Heart left ventricle (tissue), 16 donors: ENCODE results near the gene UGT1A6. TPM values are rescaled to one million over a fixed set of nuclear protein-coding genes. Genes with fewer than 3 reads are reported as not detected.

Experiments used
- ATAC-seq, 4 donors: fragments of 200-7000 bp; cut with Tn5 transposase; one replicate each; pipeline ENCODE4 v1.9.1; 2020 to 2022; ENCODE audit warnings: moderate library complexity in 4 of 4, mild to moderate bottlenecking in 3 of 4, moderate number of reproducible peaks in 1 of 4
- DNase-seq, 5 donors: peaks; one replicate each; pipeline ENCODE4 v3.0.0-alpha.2; 2020
- H3K27ac ChIP-seq, 12 donors: fragments of 200-600 bp; sonication (generic) in 4 of 12; one replicate each; pipeline versions ENCODE4 v1.5.0 to v1.8.0; 2016 to 2022; ENCODE audit warnings: mild to moderate bottlenecking in 2 of 12
- H3K27me3 ChIP-seq, 9 donors: fragments of 200-600 bp; sonication (generic) in 2 of 9; one replicate each; pipeline versions ENCODE4 v1.5.1 to v1.8.0; 2016 to 2022; ENCODE audit warnings: mild to moderate bottlenecking in 3 of 9
- H3K36me3 ChIP-seq, 9 donors: fragments of 200-600 bp; sonication (generic) in 2 of 9; one replicate each; pipeline versions ENCODE4 v1.5.0 to v1.8.0; 2018 to 2022; ENCODE audit warnings: mild to moderate bottlenecking in 2 of 9
- H3K4me1 ChIP-seq, 12 donors: fragments of 200-600 bp; sonication (generic) in 4 of 12; one replicate each; pipeline versions ENCODE4 v1.5.0 to v1.8.0; 2016 to 2022; ENCODE audit warnings: mild to moderate bottlenecking in 3 of 12
- H3K4me3 ChIP-seq, 12 donors: fragments of 200-600 bp; sonication (generic) in 4 of 12; one replicate each; pipeline versions ENCODE4 v1.5.0 to v1.8.0; 2017 to 2022; ENCODE audit warnings: mild to moderate bottlenecking in 9 of 12, moderate library complexity in 4 of 12
- H3K9me3 ChIP-seq, 12 donors: fragments of 200-600 bp; sonication (generic) in 4 of 12; one replicate each; pipeline versions ENCODE4 v1.5.0 to v1.8.0; 2016 to 2022; ENCODE audit warnings: mild to moderate bottlenecking in 1 of 12
- POLR2A ChIP-seq, 2 donors: fragments of 450-650 bp; IDR thresholded peaks; one replicate each; pipeline ENCODE4 v1.6.1; 2017; ENCODE audit warnings: antibody characterized with exemption in 2 of 2, mild to moderate bottlenecking in 2 of 2, moderate library complexity in 2 of 2
- WGBS, 4 donors: extraction: QIAGEN DNeasy Blood & Tissue Kit in 2 of 4; methylation state at CpG; one replicate each; pipeline versions ENCODE4 v1.1.5 to v1.1.7; 2013 to 2018; 5-methylcytosine and 5-hydroxymethylcytosine counted together
- intact Hi-C, 10 donors: fragments of 100-400 bp; cut with DNase I; formaldehyde crosslinking; loops; one replicate each; pipeline versions ENCODE4 v1.11.1 to v1.14.2; 2022
- polyA plus RNA-seq, 2 donors: library from polyadenylated mRNA; stranded (reverse); fragments of 200-250 nt; gene quantifications; one replicate each; pipeline ENCODE4 v1.2.3, GENCODE V29; 2013
- total RNA-seq, 9 donors: library from RNA; depleted of rRNA in 2 of 9; stranded (reverse); fragments of >200 nt in 2 of 9; fragmentation: NEBNext Ultra II Directional in 3 of 9; extraction: Animal tissue kit (Norgen Biotek cat#: 25700) in 3 of 9; gene quantifications; one replicate each; pipeline versions ENCODE4 v1.1.0 to v1.2.4, GENCODE V29; 2016 to 2023
- TF ChIP-seq, protein P1 (sequence below), 12 donors: fragments of 200-600 bp; sonication (generic) in 4 of 12; IDR thresholded peaks; one replicate each; pipeline versions ENCODE4 v1.5.0 to v1.8.0; 2018 to 2022; ENCODE audit warnings: antibody characterized with exemption in 12 of 12, mild to moderate bottlenecking in 5 of 12
- donor health status: ischemic (EF 13 %, LVEDD 7.1; RV severe dilation, severe dysfunction).
- donor health status: healthy with polysubstance abuse.
- donor health status: DM: no; HTN: yes; CAD: no.
- donor health status: DM: no; HTN: no; CAD: no.
- donor health status: ischemic (EF 25% LVEDD 6.9; RV normal size, moderate dysfunction).
- donor health status: ischemic (EF 25% LVEDD 5.7; RV mildly dilated, moderate dysfunction).
- donor health status: healthy.
- donor health status: DM: yes; HTN: yes; CAD: no.
- donor health status: ischemic (EF 35%, LVEDD 5.7; RV mildly dilated, moderate dysfunction).
- donor health status: nonischemic (EF 11% LVEDD 7.7; RV severe dilation, severe dysfunction).
- donor health status: DM: yes; HTN: yes; CAD: no.
- donor health status: PGD.
- donor health status: ischemic (EF 29% LVEDD 5.4; RV normal size, mild dysfunction).
- donor health status: nonischemic (EF 23%, LVEDD 6.1; RV moderate dilation, normal function).

Gene UGT1A6
- total and polyA plus RNA-seq, 11 donors = not detected

DNA sequence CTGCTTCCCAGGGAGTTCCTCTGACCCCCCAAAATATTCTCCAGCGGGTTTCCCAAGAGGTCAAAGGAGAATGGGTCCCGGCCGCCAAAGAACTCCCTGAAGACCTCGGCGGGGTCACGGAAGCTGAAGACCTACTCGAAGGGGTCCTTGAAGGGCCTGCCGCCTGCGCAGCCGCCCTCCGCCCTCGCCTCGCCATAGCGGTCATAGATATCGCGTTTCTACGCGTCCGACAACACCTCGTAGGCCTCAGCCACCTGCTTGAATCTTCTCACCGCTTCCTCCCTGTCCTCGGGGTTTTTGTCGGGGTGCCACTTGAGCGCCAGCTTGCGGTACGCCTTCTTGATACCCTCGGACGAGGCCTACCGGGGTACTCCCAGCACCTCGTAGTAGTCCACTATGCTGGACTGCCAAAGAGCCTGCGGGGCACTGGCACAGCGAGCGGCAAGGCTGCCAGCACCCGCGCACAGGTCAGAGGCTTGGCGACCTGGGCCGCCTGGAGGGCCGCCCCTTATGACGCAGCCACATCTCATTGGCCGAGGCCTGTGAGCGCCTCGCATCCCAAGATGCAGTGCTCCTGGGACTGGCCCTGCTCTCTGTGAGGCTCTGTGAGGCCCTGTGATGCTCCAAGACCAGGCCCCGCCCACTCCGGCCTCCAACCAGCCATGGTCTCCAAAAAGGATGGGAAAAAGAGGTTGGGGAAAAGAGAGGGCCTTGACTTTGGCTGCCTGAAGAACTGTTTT, 62.4 kb downstream of the UGT1A6 start:
- Histone ChIP-seq H3K9me3 (peaks cover 0 to 3% (median 0%) of the 10 kb centered on the region in 12 donors), H3K36me3 (no peaks in the 10 kb centered on the region), H3K27ac (no peak overlapping the region), H3K4me1 (no peaks in the 10 kb centered on the region), H3K4me3 (no peak overlapping the region), H3K27me3 (no peaks in the 10 kb centered on the region)
- ATAC-seq (no peak), DNase-seq (no peak)
- WGBS, 4 donors = 86 to 93% (median 90%) methylated on average over 39 to 44 of the region's 44 CpGs
- intact Hi-C loops = no loop called here
- no peak for TF ChIP-seq POLR2A (IDR thresholded peaks at IDR 0.05)
- TF ChIP-seq, protein P1, sequence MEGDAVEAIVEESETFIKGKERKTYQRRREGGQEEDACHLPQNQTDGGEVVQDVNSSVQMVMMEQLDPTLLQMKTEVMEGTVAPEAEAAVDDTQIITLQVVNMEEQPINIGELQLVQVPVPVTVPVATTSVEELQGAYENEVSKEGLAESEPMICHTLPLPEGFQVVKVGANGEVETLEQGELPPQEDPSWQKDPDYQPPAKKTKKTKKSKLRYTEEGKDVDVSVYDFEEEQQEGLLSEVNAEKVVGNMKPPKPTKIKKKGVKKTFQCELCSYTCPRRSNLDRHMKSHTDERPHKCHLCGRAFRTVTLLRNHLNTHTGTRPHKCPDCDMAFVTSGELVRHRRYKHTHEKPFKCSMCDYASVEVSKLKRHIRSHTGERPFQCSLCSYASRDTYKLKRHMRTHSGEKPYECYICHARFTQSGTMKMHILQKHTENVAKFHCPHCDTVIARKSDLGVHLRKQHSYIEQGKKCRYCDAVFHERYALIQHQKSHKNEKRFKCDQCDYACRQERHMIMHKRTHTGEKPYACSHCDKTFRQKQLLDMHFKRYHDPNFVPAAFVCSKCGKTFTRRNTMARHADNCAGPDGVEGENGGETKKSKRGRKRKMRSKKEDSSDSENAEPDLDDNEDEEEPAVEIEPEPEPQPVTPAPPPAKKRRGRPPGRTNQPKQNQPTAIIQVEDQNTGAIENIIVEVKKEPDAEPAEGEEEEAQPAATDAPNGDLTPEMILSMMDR (IDR thresholded peaks at IDR 0.05) = no peak

DNA sequence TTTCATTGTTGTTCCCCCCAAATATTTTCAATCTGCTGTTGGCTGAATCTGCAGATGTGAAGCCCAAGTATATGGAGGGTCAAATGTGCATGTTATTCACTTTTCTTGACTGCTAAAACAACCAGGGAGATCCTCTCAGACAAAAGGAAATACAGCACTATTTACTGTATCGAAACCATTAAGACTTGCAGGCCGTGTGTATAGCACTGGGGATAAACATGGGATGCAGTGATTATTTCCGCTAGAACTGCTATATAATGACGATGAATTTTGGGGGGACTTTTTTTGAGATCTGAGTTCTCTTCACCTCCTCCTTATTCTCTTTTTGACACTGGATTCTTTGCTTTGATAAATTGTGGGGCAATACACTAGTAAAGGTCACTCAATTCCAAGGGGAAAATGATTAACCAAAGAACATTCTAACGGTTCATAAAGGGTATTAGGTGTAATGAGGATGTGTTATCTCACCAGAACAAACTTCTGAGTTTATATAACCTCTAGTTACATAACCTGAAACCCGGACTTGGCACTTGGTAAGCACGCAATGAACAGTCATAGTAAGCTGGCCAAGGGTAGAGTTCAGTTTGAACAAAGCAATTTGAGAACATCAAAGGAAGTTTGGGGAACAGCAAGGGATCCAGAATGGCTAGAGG, 63.9 kb downstream of the UGT1A6 start:
- no peaks in the 10 kb centered on the region for H3K27me3 ChIP-seq
- no peak for ATAC-seq

DNA sequence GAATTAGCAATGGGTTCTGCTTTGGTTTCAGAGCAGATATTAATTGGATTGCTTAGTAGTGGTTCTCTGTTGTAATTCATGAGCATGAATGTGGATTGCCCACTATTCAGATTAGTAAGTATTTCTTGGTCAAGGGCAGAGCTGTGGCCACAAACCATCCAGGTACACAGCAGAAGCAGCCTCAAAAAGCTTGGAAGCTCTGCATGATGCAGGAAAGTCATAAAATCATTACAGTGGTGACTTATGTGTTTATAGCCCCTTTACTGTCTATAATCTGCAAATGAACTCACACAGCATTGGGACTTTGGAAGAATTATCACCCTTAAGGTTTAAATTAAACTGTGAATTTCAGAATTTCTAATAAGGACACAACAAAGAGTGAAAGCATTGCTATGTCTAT, 65.5 kb downstream of the UGT1A6 start:
- H3K4me3 ChIP-seq = no peak overlapping the region
- no peaks in the 10 kb centered on the region for H3K9me3 ChIP-seq
- intact Hi-C loops = no loop called here
- H3K36me3 ChIP-seq = no peaks in the 10 kb centered on the region
- DNase-seq (no peak), ATAC-seq (no peak)
- H3K27me3 ChIP-seq = peaks cover 0 to 7% (median 0%) of the 10 kb centered on the region in 9 donors
- TF ChIP-seq POLR2A (IDR thresholded peaks at IDR 0.05) = no peak
- TF ChIP-seq, protein P1 (IDR thresholded peaks at IDR 0.05) = no peak
- H3K27ac ChIP-seq = no peak overlapping the region
- H3K4me1 ChIP-seq = no peaks in the 10 kb centered on the region

More for the DNA sequence above, 63.9 kb downstream of the UGT1A6 start:
- Histone ChIP-seq H3K27ac (no peak overlapping the region), H3K4me3 (no peak overlapping the region), H3K9me3 (no peaks in the 10 kb centered on the region), H3K4me1 (no peaks in the 10 kb centered on the region), H3K36me3 (no peaks in the 10 kb centered on the region)
- WGBS, 4 donors = 70 to 81% (median 75%) methylated on average over 7 of the region's 7 CpGs
- intact Hi-C loops = no loop called here
- TF ChIP-seq, protein P1 (IDR thresholded peaks at IDR 0.05) = no peak
- no peak for TF ChIP-seq POLR2A (IDR thresholded peaks at IDR 0.05)
- DNase-seq = no peak

DNA sequence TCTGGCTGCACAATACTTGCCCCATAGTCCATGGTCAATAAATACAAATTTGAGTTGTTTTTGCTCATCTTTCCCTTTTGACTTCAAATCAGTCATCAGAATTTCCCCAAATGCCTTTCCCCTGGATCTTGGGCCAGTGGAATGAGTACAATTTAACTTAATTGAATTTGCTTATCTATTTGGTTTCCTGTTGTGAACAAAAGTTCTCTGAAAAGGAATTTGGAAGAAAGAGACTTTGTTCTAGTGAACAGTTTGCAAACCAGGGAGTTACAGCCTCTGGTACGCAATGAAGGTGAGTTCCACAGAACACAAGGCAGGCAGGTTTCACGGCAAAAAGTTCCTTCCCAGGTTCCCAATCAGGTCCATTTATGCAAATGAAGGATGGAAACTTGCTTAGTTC, 66.2 kb downstream of the UGT1A6 start:
- no peaks in the 10 kb centered on the region for H3K36me3 ChIP-seq
- no peaks in the 10 kb centered on the region for H3K9me3 ChIP-seq
- ATAC-seq (no peak), DNase-seq (no peak)
- H3K4me1 ChIP-seq = no peaks in the 10 kb centered on the region
- peaks cover 0 to 8% (median 0%) of the 10 kb centered on the region in 9 donors for H3K27me3 ChIP-seq
- H3K4me3 ChIP-seq = no peak overlapping the region
- intact Hi-C loops = loop anchor here in 1 of 10 donors (1.0 kb wide), 1 partner anchor 11 kb away; no protein-coding TSS in a partner anchor
- WGBS, 4 donors = 77 to 88% (median 81%) methylated on average over 2 of the region's 2 CpGs
- no peak overlapping the region for H3K27ac ChIP-seq
- TF ChIP-seq POLR2A (IDR thresholded peaks at IDR 0.05) = no peak
- TF ChIP-seq, protein P1 (IDR thresholded peaks at IDR 0.05) = no peak
